GM18867 (cell line): ENCODE measurements around the gene TCAP.

Experiments
- ATAC-seq: cut with Tn5 transposase; IDR thresholded peaks from one replicate; pipeline ENCODE4 v1.9.1; 2021; ENCODE audit warnings: mild to moderate bottlenecking, moderate library complexity; ENCODE audit not compliant: unreplicated experiment

The TCAP gene

GRCh38 chr17:39648616-39649366 is 16.4 kb upstream of the TCAP start:
- no peak for ATAC-seq

- ATAC-seq = no peak
These were observed 15.0 kb upstream of the TCAP start for GRCh38 chr17:39650121-39650579.

GRCh38 chr17:39651923-39652586 is 13.1 kb upstream of the TCAP start:
- no peak for ATAC-seq

- no peak for ATAC-seq
These were observed 12.4 kb upstream of the TCAP start for GRCh38 chr17:39652587-39653315.

- no peak for ATAC-seq
These were observed 11.9 kb upstream of the TCAP start for GRCh38 chr17:39653316-39653661.

GRCh38 chr17:39653662-39654331 is 11.4 kb upstream of the TCAP start:
- ATAC-seq = no peak

- ATAC-seq = no peak
These were observed 10.0 kb upstream of the TCAP start for GRCh38 chr17:39655105-39655504.

GRCh38 chr17:39658346-39658745 is 6.8 kb upstream of the TCAP start:
- no peak for ATAC-seq

GRCh38 chr17:39658760-39659159 is 6.4 kb upstream of the TCAP start:
- ATAC-seq = no peak

- ATAC-seq = no peak
These were observed 5.7 kb upstream of the TCAP start for GRCh38 chr17:39659279-39660010.

- ATAC-seq = no peak
These were observed 5.2 kb upstream of the TCAP start for GRCh38 chr17:39660011-39660360.

- no peak for ATAC-seq
These were observed 4.5 kb upstream of the TCAP start for GRCh38 chr17:39660397-39661385.

- no peak for ATAC-seq
These were observed 3.2 kb upstream of the TCAP start for GRCh38 chr17:39661744-39662541.

GRCh38 chr17:39662551-39663339 is 2.4 kb upstream of the TCAP start:
- ATAC-seq = no peak

GRCh38 chr17:39663340-39663687 is 1.8 kb upstream of the TCAP start:
- no peak for ATAC-seq

- ATAC-seq = no peak
These were observed 1.2 kb upstream of the TCAP start for GRCh38 chr17:39663688-39664580.

- no peak for ATAC-seq
These were observed 584 bp downstream of the TCAP start for GRCh38 chr17:39665642-39666224.
